ENCODE measurements around the gene RIMBP2. TPM values are rescaled to one million over a fixed set of nuclear protein-coding genes. Genes with fewer than 3 reads are reported as not detected.

The RIMBP2 gene
- total and polyA plus RNA-seq, 9 donors, result 1.1 to 16.2 (median 3.5) TPM

DNA sequence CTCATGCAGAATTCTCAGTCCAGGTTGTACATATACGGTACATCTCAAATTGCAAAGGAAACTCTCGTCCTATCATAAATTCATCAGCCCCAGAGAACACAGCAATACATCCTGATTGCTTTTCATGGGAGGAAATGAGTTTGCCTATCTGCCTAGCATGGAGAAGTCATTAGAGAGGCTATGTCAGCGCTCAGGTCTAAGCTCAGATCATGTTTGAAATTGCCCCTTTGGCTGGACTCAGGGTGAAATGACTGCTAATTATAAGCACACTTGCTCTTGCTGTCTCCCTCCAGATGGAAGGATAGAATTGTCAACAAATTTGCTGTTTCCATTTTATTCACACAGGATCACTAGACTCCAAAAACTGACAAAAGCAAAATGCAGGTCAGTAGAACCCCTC, 178.4 kb downstream of the RIMBP2 start:
- H3K4me1 ChIP-seq (ENCODE audit: insufficient read depth), result no peaks in the 10 kb centered on the region
- intact Hi-C loops (cut with DNase I), result no loop called here
- H3K27me3 ChIP-seq, result no peaks in the 10 kb centered on the region
- DNase-seq, result no peak
- no peak overlapping the region for H3K4me3 ChIP-seq
- no peaks in the 10 kb centered on the region for H3K9me3 ChIP-seq
- no peak overlapping the region for H3K27ac ChIP-seq
- 74 to 81% (median 79%) methylated on average over 3 of the region's 3 CpGs for WGBS, 3 donors
- no peaks in the 10 kb centered on the region for H3K36me3 ChIP-seq
- TF ChIP-seq EP300 (IDR thresholded peaks at IDR 0.05) (no peak), POLR2A (IDR thresholded peaks at IDR 0.05) (no peak)
- TF ChIP-seq, protein P1, sequence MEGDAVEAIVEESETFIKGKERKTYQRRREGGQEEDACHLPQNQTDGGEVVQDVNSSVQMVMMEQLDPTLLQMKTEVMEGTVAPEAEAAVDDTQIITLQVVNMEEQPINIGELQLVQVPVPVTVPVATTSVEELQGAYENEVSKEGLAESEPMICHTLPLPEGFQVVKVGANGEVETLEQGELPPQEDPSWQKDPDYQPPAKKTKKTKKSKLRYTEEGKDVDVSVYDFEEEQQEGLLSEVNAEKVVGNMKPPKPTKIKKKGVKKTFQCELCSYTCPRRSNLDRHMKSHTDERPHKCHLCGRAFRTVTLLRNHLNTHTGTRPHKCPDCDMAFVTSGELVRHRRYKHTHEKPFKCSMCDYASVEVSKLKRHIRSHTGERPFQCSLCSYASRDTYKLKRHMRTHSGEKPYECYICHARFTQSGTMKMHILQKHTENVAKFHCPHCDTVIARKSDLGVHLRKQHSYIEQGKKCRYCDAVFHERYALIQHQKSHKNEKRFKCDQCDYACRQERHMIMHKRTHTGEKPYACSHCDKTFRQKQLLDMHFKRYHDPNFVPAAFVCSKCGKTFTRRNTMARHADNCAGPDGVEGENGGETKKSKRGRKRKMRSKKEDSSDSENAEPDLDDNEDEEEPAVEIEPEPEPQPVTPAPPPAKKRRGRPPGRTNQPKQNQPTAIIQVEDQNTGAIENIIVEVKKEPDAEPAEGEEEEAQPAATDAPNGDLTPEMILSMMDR (IDR thresholded peaks at IDR 0.05), result no peak

DNA sequence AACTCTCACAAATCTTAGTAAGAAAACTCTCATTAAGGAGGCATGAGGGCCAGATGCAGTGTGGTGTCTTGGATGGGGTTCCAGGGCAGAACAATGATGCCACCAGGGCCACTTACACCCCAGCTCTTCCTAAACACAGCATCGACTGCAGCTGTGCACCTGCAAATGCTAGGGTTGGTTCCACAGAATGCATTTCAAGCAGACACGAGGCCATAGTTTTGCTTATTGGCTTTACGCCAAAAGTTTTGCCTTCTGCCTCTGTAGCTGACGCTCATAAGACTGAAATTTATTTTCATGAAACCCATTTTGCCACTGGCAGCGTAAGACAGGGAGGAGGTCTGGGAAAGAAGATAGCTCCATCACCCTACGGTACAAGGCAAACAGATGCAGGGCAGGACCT, 179.0 kb downstream of the RIMBP2 start:
- TF ChIP-seq, protein P1 (IDR thresholded peaks at IDR 0.05), result no peak
- TF ChIP-seq EP300 (IDR thresholded peaks at IDR 0.05), result no peak
- TF ChIP-seq POLR2A (IDR thresholded peaks at IDR 0.05), result no peak
- intact Hi-C loops (cut with DNase I), result no loop called here

DNA sequence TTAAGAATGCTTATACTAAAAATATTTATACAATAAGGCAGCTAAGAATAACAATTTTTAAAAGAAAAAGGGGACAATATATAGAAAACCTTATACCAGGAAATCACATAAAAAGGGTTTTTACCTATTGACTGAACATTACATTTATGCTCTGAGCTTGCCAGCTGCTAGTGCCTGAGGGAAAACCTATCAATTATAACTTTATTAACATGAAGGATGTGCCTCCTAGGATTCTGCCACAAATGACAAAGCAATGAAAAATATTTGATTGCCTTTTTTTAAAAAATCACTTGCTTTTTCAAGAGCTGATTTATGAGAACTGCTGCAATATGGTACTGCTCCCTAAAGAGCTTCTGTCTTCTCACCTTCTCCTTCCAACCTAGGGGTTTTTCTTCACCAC, 185.7 kb downstream of the RIMBP2 start:
- intact Hi-C loops (cut with DNase I), result no loop called here
- TF ChIP-seq, protein P1 (IDR thresholded peaks at IDR 0.05), result no peak
- no peak for TF ChIP-seq POLR2A (IDR thresholded peaks at IDR 0.05)
- TF ChIP-seq EP300 (IDR thresholded peaks at IDR 0.05), result no peak
- Histone ChIP-seq H3K9me3 (no peaks in the 10 kb centered on the region), H3K4me1 (ENCODE audit: insufficient read depth) (no peaks in the 10 kb centered on the region), H3K27ac (no peak overlapping the region), H3K36me3 (no peaks in the 10 kb centered on the region), H3K27me3 (no peaks in the 10 kb centered on the region), H3K4me3 (no peak overlapping the region)
- DNase-seq, result no peak

More for the DNA sequence above, 179.0 kb downstream of the RIMBP2 start:
- Histone ChIP-seq H3K9me3 (no peaks in the 10 kb centered on the region), H3K27me3 (no peaks in the 10 kb centered on the region), H3K4me3 (no peak overlapping the region), H3K27ac (no peak overlapping the region), H3K4me1 (ENCODE audit: insufficient read depth) (no peaks in the 10 kb centered on the region), H3K36me3 (no peaks in the 10 kb centered on the region)
- WGBS, 3 donors, result 53 to 73% (median 60%) methylated on average over 6 of the region's 6 CpGs
- DNase-seq, result no peak

DNA sequence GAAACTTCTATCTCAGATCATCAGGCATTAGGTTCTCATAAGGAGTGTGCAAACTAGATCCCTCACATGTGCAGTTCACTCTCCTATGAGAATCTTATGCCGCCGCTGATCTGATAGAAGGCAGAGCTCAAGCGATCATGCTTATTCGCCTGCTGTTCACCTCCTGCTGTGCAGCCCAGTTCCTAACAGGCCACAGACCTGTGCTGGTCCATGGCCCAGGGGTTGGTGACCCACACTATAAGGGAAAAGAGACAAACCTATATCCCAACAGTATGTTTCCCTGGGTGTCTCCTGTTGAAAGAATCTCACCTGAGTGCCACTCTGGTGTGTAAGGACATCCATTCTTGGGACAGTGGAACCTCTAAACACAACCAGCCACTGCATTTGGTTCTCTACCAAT, 186.3 kb downstream of the RIMBP2 start:
- no peak for TF ChIP-seq POLR2A (IDR thresholded peaks at IDR 0.05)
- TF ChIP-seq, protein P1 (IDR thresholded peaks at IDR 0.05), result no peak
- TF ChIP-seq EP300 (IDR thresholded peaks at IDR 0.05), result no peak
- no peaks in the 10 kb centered on the region for H3K36me3 ChIP-seq
- no peaks in the 10 kb centered on the region for H3K4me1 ChIP-seq (ENCODE audit: insufficient read depth)
- no peak for DNase-seq
- H3K9me3 ChIP-seq, result no peaks in the 10 kb centered on the region
- H3K27ac ChIP-seq, result no peak overlapping the region
- no peak overlapping the region for H3K4me3 ChIP-seq
- H3K27me3 ChIP-seq, result no peaks in the 10 kb centered on the region
- intact Hi-C loops (cut with DNase I), result no loop called here
- 73 to 94% (median 91%) methylated on average over 4 of the region's 4 CpGs for WGBS, 3 donors

DNA sequence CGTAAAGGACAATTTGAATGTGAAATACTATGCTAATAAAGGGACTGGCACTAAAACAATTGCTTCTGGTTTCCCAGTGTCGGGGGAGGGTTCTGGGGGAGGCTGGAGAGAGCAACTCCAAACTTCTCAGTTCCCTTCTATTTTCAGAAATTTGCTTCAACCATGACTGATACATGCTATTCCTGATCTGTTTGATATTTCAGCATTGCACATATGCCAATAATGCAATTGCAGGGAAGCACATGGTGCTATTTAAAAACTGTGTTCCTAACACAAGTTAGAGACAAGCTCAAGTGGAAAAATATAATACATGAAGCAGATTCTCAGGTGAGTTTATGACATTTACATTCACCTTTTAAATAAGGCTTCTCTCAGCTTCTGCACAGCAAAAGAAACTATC, 188.9 kb downstream of the RIMBP2 start:
- 22 to 67% (median 34%) methylated on average over 2 of the region's 2 CpGs for WGBS, 3 donors
- intact Hi-C loops (cut with DNase I), result no loop called here
- DNase-seq, result no peak

More for the DNA sequence above, 188.9 kb downstream of the RIMBP2 start:
- Histone ChIP-seq H3K27ac (no peak overlapping the region), H3K27me3 (no peaks in the 10 kb centered on the region), H3K36me3 (no peaks in the 10 kb centered on the region), H3K4me3 (no peak overlapping the region), H3K4me1 (ENCODE audit: insufficient read depth) (no peaks in the 10 kb centered on the region), H3K9me3 (no peaks in the 10 kb centered on the region)
- TF ChIP-seq, protein P1 (IDR thresholded peaks at IDR 0.05), result no peak
- no peak for TF ChIP-seq EP300 (IDR thresholded peaks at IDR 0.05)
